Measurements from ENCODE around the gene HDAC7. TPM values are rescaled to one million over a fixed set of nuclear protein-coding genes. Genes with fewer than 3 reads are reported as not detected.

The HDAC7 gene
- total RNA-seq, 2 donors from 2014 or later: 27.3 to 29.7 TPM

DNA sequence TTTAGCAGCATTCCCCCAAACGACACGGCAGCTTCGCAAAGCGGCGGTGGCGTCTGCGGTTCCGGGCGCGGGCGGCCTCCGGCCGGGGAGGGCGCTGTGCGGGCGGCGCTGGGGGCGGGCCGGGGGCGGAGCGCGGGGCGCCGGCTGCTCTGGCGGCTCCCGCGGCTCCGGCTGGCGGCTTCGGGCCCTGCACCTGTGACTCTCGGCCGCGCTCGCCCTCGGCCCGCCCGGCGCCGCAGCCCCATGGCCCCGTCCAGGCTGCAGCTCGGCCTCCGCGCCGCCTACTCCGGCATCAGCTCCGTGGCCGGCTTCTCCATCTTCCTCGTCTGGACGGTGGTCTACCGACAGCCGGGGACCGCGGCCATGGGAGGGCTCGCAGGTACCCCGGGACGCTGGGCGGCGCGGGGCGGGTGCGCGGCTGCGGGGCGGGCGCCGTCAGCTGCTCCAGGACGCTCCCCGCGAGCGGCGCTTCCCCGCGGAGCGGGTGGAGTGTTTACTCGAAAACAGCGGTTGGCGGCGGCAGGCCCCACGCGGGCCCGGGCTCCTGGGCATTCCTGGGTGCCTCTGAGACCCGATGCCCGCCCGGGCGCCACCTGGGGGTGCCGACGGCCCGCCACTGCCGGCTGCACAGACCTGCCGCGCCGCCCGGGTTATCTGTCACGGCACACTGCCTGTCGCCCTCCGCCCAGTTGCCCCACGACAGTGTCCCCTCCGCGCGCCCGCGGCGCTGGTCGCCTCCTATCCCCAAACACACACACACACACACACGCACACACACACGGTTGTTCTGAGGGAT is 46.4 kb downstream of the HDAC7 start, which contains the start of gene SLC48A1:
Gene SLC48A1 (plus strand): TSS at position 177 of the 796 bp plus-strand sequence. CDS start 67 bp downstream, at position 244.
- intact Hi-C loops (cut with DNase I): no loop called here
- Histone ChIP-seq H3K36me3 (no peaks in the 10 kb centered on the region), H3K9ac (ENCODE audit: low read depth in 2 of 2, low read length in 2 of 2) (peak within 1 kb of the TSS; percentile 73 to 92), H3K27ac (peak within 1 kb of the TSS; percentile 75), H3K4me1 (no peaks in the 10 kb centered on the region), H3K27me3 (no peaks in the 10 kb centered on the region), H3K9me3 (no peaks in the 10 kb centered on the region), H3K4me3 (peak within 1 kb of the TSS; percentile 97)
- DNase-seq: peak; percentile 76
- TF ChIP-seq, protein P1, sequence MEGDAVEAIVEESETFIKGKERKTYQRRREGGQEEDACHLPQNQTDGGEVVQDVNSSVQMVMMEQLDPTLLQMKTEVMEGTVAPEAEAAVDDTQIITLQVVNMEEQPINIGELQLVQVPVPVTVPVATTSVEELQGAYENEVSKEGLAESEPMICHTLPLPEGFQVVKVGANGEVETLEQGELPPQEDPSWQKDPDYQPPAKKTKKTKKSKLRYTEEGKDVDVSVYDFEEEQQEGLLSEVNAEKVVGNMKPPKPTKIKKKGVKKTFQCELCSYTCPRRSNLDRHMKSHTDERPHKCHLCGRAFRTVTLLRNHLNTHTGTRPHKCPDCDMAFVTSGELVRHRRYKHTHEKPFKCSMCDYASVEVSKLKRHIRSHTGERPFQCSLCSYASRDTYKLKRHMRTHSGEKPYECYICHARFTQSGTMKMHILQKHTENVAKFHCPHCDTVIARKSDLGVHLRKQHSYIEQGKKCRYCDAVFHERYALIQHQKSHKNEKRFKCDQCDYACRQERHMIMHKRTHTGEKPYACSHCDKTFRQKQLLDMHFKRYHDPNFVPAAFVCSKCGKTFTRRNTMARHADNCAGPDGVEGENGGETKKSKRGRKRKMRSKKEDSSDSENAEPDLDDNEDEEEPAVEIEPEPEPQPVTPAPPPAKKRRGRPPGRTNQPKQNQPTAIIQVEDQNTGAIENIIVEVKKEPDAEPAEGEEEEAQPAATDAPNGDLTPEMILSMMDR (IDR thresholded peaks at IDR 0.05): peak; percentile 17

DNA sequence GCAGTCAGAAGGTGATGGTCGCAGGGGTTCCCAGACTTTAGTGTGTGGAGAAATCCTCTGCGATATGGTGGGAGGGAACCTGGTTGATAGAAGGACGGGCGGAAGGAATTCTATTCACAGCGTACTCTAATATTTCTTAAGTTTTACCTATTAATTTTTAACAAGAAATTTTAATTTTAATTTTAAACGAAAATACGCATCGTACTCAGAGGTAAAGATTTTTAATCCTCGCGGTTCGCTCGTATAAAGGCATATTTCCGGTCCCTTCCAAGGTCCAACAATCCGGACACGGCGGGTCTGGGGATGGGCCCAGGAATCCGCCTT is 47.0 kb downstream of the HDAC7 start:
- no peak for DNase-seq
- intact Hi-C loops (cut with DNase I): no loop called here
- Histone ChIP-seq H3K4me3 (peak overlapping the region; percentile 97), H3K27ac (no peak overlapping the region), H3K27me3 (no peaks in the 10 kb centered on the region), H3K9me3 (no peaks in the 10 kb centered on the region), H3K4me1 (no peaks in the 10 kb centered on the region), H3K9ac (ENCODE audit: low read depth in 2 of 2, low read length in 2 of 2) (peak overlapping the region in 1 of 2 donors; percentile 92), H3K36me3 (no peaks in the 10 kb centered on the region)
- TF ChIP-seq, protein P1 (IDR thresholded peaks at IDR 0.05): no peak

DNA sequence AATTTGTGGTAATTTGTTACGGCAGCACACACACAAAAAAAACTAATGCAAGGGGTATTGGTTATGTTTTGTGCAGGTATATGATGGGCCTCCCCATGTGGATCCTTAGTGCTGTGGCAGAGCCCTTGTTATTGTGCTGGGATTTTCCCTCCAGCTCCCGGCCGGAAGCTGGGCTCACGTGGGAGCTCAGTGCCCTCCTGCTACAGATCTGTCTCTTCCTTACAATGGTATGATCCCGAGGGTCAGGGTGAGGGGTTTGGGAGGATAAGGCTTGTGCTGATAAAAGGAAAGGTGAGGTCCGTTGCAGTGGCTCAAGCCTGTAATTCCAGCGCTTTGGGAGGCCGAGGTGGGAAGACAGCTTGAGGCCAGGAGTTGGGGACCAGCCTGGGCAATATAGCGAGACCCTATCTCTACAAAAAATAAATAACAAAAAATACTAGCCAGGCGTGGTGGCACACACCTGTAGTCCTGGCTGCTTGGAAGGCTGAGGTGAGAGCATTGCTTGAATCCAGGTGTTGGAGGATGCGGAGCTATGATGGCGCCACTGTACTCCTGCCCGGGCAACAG is 47.5 kb downstream of the HDAC7 start:
- H3K4me1 ChIP-seq: no peaks in the 10 kb centered on the region
- intact Hi-C loops (cut with DNase I): no loop called here
- peak overlapping the region in 1 of 2 donors; percentile 92 for H3K9ac ChIP-seq (ENCODE audit: low read depth in 2 of 2, low read length in 2 of 2)
- DNase-seq: no peak
- no peak overlapping the region for H3K4me3 ChIP-seq
- H3K27me3 ChIP-seq: no peaks in the 10 kb centered on the region
- TF ChIP-seq, protein P1 (IDR thresholded peaks at IDR 0.05): no peak
- H3K27ac ChIP-seq: no peak overlapping the region
- no peaks in the 10 kb centered on the region for H3K9me3 ChIP-seq
- no peaks in the 10 kb centered on the region for H3K36me3 ChIP-seq

DNA sequence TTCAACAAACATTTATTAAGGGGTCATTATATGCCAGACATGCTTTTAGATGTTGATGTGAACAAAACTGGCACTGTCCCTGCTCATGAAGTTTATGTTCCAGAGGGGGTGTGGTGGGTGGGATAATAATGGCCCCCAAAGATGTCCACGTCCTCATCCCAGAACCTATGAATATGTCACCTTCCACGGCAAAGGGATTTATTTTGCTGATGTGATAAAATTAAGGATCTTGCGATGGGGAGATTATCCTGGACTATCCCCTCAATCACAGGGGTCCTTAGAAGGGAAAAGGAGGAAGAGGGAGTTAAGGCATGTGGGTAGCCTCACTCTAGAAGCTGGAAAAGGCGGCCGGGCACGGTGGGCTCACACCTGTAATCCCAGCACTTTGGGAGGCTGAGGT is 48.4 kb downstream of the HDAC7 start:
- no peak overlapping the region for H3K4me3 ChIP-seq
- intact Hi-C loops (cut with DNase I): no loop called here
- TF ChIP-seq, protein P1 (IDR thresholded peaks at IDR 0.05): no peak
- no peaks in the 10 kb centered on the region for H3K4me1 ChIP-seq
- no peak for DNase-seq
- H3K9ac ChIP-seq (ENCODE audit: low read depth in 2 of 2, low read length in 2 of 2): no peak overlapping the region
- H3K36me3 ChIP-seq: no peaks in the 10 kb centered on the region
- no peaks in the 10 kb centered on the region for H3K9me3 ChIP-seq
- H3K27me3 ChIP-seq: no peaks in the 10 kb centered on the region
- H3K27ac ChIP-seq: no peak overlapping the region

DNA sequence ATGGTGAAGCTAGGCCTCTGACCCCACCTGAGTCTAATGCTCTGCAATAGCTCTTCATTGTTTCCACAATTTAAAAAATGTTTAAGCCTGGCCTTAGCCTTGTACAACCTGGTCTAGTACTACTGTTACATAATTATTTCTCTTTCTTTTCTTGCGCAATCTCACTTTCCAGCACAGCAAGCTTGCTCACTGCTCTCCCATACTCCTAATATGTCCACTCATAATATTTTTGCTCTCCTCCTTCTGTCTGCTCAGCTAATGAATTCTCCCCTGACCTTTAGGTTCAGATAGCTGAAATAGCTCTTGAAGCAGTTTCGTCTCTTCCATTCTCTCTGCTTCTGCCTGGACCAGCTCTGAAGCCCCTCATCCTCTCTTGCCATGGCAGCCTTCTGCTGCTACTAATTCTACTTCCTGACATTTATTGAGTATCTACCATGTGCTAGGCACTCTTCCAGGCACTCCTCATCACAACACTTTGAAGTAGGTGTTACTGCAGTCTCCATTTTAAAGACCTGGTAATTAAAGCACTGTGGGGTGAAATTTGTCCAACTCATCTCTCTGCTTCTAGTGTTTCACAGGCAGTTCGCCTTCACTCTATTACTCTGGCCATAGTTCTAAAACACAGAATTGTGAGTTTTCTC is 49.5 kb downstream of the HDAC7 start:
- H3K4me1 ChIP-seq: no peaks in the 10 kb centered on the region
- DNase-seq: no peak
- no peak overlapping the region for H3K27ac ChIP-seq
- no peaks in the 10 kb centered on the region for H3K36me3 ChIP-seq
- H3K9ac ChIP-seq (ENCODE audit: low read depth in 2 of 2, low read length in 2 of 2): no peak overlapping the region
- H3K27me3 ChIP-seq: no peaks in the 10 kb centered on the region
- H3K4me3 ChIP-seq: no peak overlapping the region
- no peaks in the 10 kb centered on the region for H3K9me3 ChIP-seq
- TF ChIP-seq, protein P1 (IDR thresholded peaks at IDR 0.05): no peak
- intact Hi-C loops (cut with DNase I): no loop called here
